Erythroblast (primary cell): ENCODE data around the gene VIPAS39.

ENCODE experiments used
- GATA1 ChIP-seq: IDR thresholded peaks from 2 replicates; pipeline ENCODE4 v1.6.1; 2011; ENCODE audit warnings: low read depth, mild to moderate bottlenecking, control low read depth, low read length, moderate library complexity
- POLR2A ChIP-seq: IDR thresholded peaks from 2 replicates; pipeline ENCODE4 v1.6.1; 2011; ENCODE audit warnings: mild to moderate bottlenecking, low read length

DNA sequence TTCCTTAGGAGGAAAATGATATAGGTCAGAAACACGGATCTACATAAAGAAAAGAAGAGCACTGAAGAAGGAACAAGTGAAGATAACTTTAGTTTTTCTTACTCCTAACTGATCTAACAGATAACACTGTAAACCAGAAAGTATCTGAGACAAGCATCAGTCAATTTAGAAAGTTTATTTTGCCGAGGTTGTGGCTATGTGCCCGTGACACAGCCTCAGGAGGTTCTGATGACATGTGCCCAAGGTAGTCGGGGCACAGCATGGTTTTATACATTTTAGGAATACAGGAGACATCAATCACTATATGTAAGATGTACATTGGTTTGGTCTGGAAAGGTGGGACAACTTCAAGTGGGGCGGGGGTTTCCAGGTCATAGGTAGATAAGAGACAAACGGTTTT, 57.2 kb downstream of the VIPAS39 start:
- TF ChIP-seq POLR2A = no peak
- no peak for TF ChIP-seq GATA1
